Natural killer cell (primary cell): Measurements from ENCODE around the gene SLC20A1. TPM values are rescaled to one million over a fixed set of nuclear protein-coding genes. Genes with fewer than 3 reads are reported as not detected.

Source experiments
- ATAC-seq, 3 donors: fragments of 150-1000 bp in 2 of 3; fragments of 200-7000 bp in 1 of 3; cut with Tn5 transposase; 1 replicate in 1 of 3; 2 replicates in 2 of 3; pipeline ENCODE4 v1.10.0; 2021; ENCODE audit warnings: mild to moderate bottlenecking in 2 of 3, moderate library complexity in 2 of 3
- DNase-seq, 2 donors: peaks; one replicate each; pipeline versions ENCODE4 v3.0.0 to v3.0.0-alpha.2; 2013 to 2021; ENCODE audit warnings: mixed read lengths in 1 of 2
- H3K27ac ChIP-seq: one replicate; pipeline ENCODE4 v1.5.1; 2013; ENCODE audit warnings: mild to moderate bottlenecking, low read length
- H3K27me3 ChIP-seq: one replicate; pipeline ENCODE4 v1.6.1; 2013; ENCODE audit warnings: low read length; ENCODE audit not compliant: control insufficient read depth, insufficient read depth
- H3K36me3 ChIP-seq: one replicate; pipeline ENCODE4 v1.6.1; 2013; ENCODE audit warnings: low read length; ENCODE audit not compliant: control insufficient read depth, insufficient read depth
- H3K4me1 ChIP-seq: one replicate; pipeline ENCODE4 v1.6.1; 2013; ENCODE audit warnings: low read length; ENCODE audit not compliant: control insufficient read depth, insufficient read depth
- H3K4me3 ChIP-seq: one replicate; pipeline ENCODE4 v1.5.1; 2013; ENCODE audit warnings: low read length
- H3K9me3 ChIP-seq: one replicate; pipeline ENCODE4 v1.6.1; 2013; ENCODE audit warnings: low read length; ENCODE audit not compliant: control insufficient read depth, insufficient read depth
- H3K27ac Mint-ChIP-seq, 2 donors: one replicate each; pipeline ENCODE4 v1.8.0; 2022; ENCODE audit warnings: mild to moderate bottlenecking in 2 of 2, mixed read lengths in 2 of 2, moderate library complexity in 1 of 2
- H3K27me3 Mint-ChIP-seq, 2 donors: one replicate each; pipeline ENCODE4 v1.8.0; 2022; ENCODE audit warnings: low read depth in 2 of 2, mixed read lengths in 2 of 2
- H3K36me3 Mint-ChIP-seq: one replicate; pipeline ENCODE4 v1.8.0; 2022; ENCODE audit warnings: mixed read lengths
- H3K4me1 Mint-ChIP-seq, 2 donors: one replicate each; pipeline ENCODE4 v1.8.0; 2022; ENCODE audit warnings: mixed read lengths in 2 of 2
- H3K4me3 Mint-ChIP-seq: one replicate; pipeline ENCODE4 v1.8.0; 2022; ENCODE audit warnings: mild to moderate bottlenecking, moderate library complexity, mixed read lengths
- H3K9me3 Mint-ChIP-seq, 2 donors: one replicate each; pipeline ENCODE4 v1.8.0; 2022; ENCODE audit warnings: mixed read lengths in 2 of 2
- CTCF ChIP-seq: fragments of 200-600 bp; IDR thresholded peaks from one replicate; pipeline ENCODE4 v1.8.0; 2022; ENCODE audit warnings: antibody characterized with exemption
- WGBS: methylation state at CpG from one replicate; pipeline ENCODE4 v1.1.7; 2013; ENCODE audit warnings: missing lambda C conversion rate; ENCODE audit not compliant: insufficient coverage; 5-methylcytosine and 5-hydroxymethylcytosine counted together
- intact Hi-C: fragments of 100-400 bp; cut with micrococcal nuclease; formaldehyde crosslinking; loops from one replicate; pipeline ENCODE4 v1.14.2; 2022
- total RNA-seq, 4 donors: library from RNA; stranded (reverse); fragments of 120-200 nt in 1 of 4; gene quantifications; one replicate each; pipeline versions ENCODE4 v1.2.3 to v1.2.4, GENCODE V29; 2013 to 2022

SLC20A1 gene
- total RNA-seq, 3 donors from 2014 or later (not counting 1 experiment from before 2014, with no cell fraction given) = 193 to 241 (median 233) TPM

GRCh38 chr2:112642966-112643365, 2.8 kb upstream of the SLC20A1 start:
- intact Hi-C loops = no loop called here
- Histone ChIP-seq H3K4me1 (peaks cover 36% of the 10 kb centered on the region), H3K27ac (no peak overlapping the region), H3K27me3 (no peaks in the 10 kb centered on the region), H3K9me3 (no peaks in the 10 kb centered on the region), H3K4me3 (no peak overlapping the region), H3K36me3 (peaks cover 13% of the 10 kb centered on the region)
- no peak for ATAC-seq
- 97% methylated on average over 7 of the region's 7 CpGs for WGBS
- H3K4me3 Mint-ChIP-seq = no peak overlapping the region
- H3K27me3 Mint-ChIP-seq = no peaks in the 10 kb centered on the region
- peaks cover 61 to 64% of the 10 kb centered on the region in 2 donors for H3K4me1 Mint-ChIP-seq
- peak overlapping the region; percentile 89 to 91 for H3K27ac Mint-ChIP-seq
- TF ChIP-seq CTCF = no peak
- DNase-seq = no peak
- peaks cover 14% of the 10 kb centered on the region for H3K36me3 Mint-ChIP-seq
- no peaks in the 10 kb centered on the region for H3K9me3 Mint-ChIP-seq

- Mint-ChIP-seq H3K27me3 (no peaks in the 10 kb centered on the region), H3K36me3 (peaks cover 15% of the 10 kb centered on the region)
Measured at GRCh38 chr2:112643488-112643887, 2.3 kb upstream of the SLC20A1 start.

GRCh38 chr2:112644155-112644932, 1.4 kb upstream of the SLC20A1 start:
- Histone ChIP-seq H3K27me3 (no peaks in the 10 kb centered on the region), H3K4me3 (peak overlapping the region; percentile 84), H3K9me3 (no peaks in the 10 kb centered on the region), H3K27ac (peak overlapping the region; percentile 89), H3K36me3 (peaks cover 26% of the 10 kb centered on the region), H3K4me1 (peaks cover 41% of the 10 kb centered on the region)
- H3K9me3 Mint-ChIP-seq = no peaks in the 10 kb centered on the region
- no peaks in the 10 kb centered on the region for H3K27me3 Mint-ChIP-seq
- peak overlapping the region; percentile 89 to 91 for H3K27ac Mint-ChIP-seq
- H3K36me3 Mint-ChIP-seq = peaks cover 22% of the 10 kb centered on the region
- H3K4me1 Mint-ChIP-seq = peaks cover 75 to 78% of the 10 kb centered on the region in 2 donors
- no peak for DNase-seq
- peak overlapping the region; percentile 94 for H3K4me3 Mint-ChIP-seq
- intact Hi-C loops = loop anchor here (2.0 kb wide), 1 partner anchor 14 kb away; no protein-coding TSS in a partner anchor
- TF ChIP-seq CTCF = no peak
- 49% methylated on average over 11 of the region's 11 CpGs for WGBS
- no peak for ATAC-seq

More at GRCh38 chr2:112643488-112643887, 2.3 kb upstream of the SLC20A1 start:
- peaks cover 36% of the 10 kb centered on the region for H3K4me1 ChIP-seq
- no peaks in the 10 kb centered on the region for H3K9me3 Mint-ChIP-seq
- 98% methylated on average over 3 of the region's 3 CpGs for WGBS
- ATAC-seq (no peak), DNase-seq (no peak)
- H3K27ac Mint-ChIP-seq = peak overlapping the region; percentile 89 to 91
- H3K4me3 ChIP-seq = no peak overlapping the region
- no peak for TF ChIP-seq CTCF
- intact Hi-C loops = no loop called here
- peaks cover 18% of the 10 kb centered on the region for H3K36me3 ChIP-seq
- H3K27me3 ChIP-seq = no peaks in the 10 kb centered on the region
- H3K4me1 Mint-ChIP-seq = peaks cover 67 to 70% of the 10 kb centered on the region in 2 donors
- H3K27ac ChIP-seq = no peak overlapping the region
- H3K4me3 Mint-ChIP-seq = no peak overlapping the region
- no peaks in the 10 kb centered on the region for H3K9me3 ChIP-seq
